Coronary artery (tissue), 2 donors: ENCODE data around the gene PARP16.

Experiments used
- DNase-seq: peaks from one replicate; pipeline ENCODE4 v3.0.0-alpha.2; 2017; ENCODE audit warnings: low spot score
- H3K27ac ChIP-seq, 2 donors: fragments of 200-600 bp; sonication (generic); one replicate each; pipeline ENCODE4 v1.5.1; 2016 to 2019
- H3K4me3 ChIP-seq: fragments of 200-600 bp; sonication (generic); 2 replicates; pipeline ENCODE4 v1.5.1; 2016; ENCODE audit warnings: mild to moderate bottlenecking, moderate library complexity
- TF ChIP-seq, protein P1 (sequence below): fragments of 200-600 bp; sonication (generic); IDR thresholded peaks from one replicate; pipeline ENCODE4 v1.5.1; 2019; ENCODE audit warnings: antibody characterized with exemption

PARP16 gene

DNA sequence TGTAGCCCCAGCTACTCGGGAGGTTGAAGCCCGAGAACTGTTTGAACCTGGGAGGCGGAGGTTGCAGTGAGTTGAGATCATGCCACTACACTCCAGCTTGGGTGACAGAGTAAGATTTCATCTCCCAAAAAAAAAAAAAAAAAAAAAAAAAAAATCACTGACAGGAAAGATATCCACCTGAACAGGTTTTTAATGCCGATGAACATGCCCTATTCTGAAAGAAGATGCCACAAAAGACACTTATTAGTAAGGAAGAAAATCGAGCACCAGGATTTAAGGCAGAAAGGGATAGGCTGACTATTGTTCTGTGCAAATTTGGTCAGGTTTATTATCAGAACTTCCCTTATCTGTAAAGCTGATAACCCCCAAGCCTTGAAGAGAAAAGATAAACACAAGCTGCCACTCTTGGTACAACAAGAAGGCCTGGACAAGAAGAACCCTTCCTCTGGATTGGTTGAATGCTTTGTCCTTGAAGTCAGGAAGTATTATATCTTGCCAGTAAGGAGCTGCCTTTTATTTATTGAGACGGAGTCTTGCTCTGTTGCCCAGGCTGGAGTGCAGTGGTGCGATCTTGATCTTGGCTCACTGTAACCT lies 2.7 kb upstream of the PARP16 start:
- DNase-seq = no peak
- Histone ChIP-seq H3K27ac (no peak overlapping the region), H3K4me3 (no peak overlapping the region)
- TF ChIP-seq, protein P1, sequence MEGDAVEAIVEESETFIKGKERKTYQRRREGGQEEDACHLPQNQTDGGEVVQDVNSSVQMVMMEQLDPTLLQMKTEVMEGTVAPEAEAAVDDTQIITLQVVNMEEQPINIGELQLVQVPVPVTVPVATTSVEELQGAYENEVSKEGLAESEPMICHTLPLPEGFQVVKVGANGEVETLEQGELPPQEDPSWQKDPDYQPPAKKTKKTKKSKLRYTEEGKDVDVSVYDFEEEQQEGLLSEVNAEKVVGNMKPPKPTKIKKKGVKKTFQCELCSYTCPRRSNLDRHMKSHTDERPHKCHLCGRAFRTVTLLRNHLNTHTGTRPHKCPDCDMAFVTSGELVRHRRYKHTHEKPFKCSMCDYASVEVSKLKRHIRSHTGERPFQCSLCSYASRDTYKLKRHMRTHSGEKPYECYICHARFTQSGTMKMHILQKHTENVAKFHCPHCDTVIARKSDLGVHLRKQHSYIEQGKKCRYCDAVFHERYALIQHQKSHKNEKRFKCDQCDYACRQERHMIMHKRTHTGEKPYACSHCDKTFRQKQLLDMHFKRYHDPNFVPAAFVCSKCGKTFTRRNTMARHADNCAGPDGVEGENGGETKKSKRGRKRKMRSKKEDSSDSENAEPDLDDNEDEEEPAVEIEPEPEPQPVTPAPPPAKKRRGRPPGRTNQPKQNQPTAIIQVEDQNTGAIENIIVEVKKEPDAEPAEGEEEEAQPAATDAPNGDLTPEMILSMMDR = no peak

DNA sequence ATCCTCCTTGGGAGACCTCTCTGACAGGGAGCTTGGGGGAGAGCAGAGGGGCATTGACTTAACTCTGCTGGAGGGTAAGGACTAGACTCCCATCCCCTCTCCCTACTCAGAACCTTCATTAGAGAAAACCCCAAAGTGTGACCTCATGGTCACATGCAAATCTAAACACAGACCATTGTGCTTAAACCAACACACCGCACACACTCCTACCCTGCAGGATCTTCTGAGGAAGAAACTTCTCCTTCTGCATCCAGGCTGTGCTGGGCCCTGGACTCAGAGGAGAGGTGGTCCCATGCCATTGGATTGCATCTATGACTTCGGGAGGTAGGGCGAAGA lies 805 bp upstream of the PARP16 start:
- H3K4me3 ChIP-seq = peak overlapping the region; percentile 94
- TF ChIP-seq, protein P1 = no peak
- no peak for DNase-seq
- H3K27ac ChIP-seq = peak overlapping the region; percentile 76 to 95

DNA sequence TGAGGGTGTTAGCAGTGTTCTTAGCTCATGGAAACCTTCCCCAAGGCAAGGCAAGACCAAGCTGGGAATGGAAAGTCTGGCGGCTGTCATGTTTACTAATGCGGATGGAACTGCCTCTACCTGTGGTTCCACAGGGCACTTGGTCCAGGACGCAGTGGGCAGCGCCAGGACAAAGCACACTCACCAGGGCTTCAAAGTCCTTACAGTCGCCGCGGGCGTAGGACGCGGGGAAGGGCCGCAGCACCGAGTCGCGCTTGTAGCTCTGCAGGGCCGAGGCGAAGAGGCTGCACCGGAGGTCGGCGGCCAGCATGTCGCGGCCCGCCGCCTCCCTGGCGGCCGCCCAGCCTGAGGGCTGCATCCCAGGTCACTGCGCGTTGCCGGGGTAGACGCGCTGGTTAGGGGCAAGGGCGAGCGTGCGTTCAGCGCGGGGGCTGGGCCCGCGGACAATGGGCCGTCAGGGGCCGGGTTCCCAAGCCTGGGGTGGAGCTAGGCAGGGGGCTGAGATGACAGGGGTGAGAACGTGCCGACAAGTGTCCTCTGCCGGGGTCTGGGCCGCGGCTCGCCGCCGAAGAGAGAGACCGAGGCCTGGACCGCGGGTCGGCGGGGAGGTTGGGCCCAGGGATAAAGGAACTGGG lies 497 bp downstream of the PARP16 start:
- peak overlapping the region; percentile 76 to 95 for H3K27ac ChIP-seq
- DNase-seq = peak; percentile 79
- H3K4me3 ChIP-seq = peak overlapping the region; percentile 94
- TF ChIP-seq, protein P1 = peak; percentile 15

DNA sequence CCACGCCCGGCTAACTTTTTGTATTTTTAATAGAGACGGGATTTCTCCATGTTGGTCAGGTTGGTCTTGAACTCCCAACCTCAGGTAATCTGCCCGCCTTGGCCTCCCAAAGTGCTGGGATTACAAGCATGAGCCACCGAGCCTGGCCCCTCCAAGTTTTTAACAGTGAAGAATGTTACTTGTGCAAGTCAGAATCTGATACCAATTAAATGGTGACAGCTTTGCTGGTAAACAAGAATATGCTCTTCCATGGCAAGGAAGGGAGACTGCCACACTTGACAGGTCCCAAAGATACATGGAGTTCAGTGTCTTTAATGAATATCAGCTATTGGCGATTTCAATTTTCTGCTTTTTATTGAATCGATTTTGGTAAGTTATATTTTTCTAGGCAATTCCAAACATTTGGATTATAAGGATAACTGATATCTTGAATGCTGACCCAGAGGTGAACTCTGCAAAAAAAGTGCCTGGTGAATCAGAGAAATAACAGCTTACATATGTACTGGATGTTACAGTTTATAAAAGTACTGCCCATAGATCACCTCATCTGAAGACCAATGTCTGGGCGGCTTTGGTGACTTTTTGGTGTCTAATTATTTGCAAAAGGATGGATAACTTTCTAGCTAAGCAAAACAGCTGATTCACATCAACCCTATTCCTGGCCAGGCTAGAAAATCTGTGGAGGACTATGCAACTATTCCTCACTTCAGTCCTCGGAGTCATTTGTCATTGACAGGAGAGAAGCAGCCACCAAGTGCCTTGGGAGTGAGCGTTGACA lies 1.2 kb downstream of the PARP16 start:
- Histone ChIP-seq H3K27ac (peak overlapping the region in 1 of 2 donors; percentile 95), H3K4me3 (peak overlapping the region; percentile 94)
- DNase-seq = no peak
- TF ChIP-seq, protein P1 = no peak

DNA sequence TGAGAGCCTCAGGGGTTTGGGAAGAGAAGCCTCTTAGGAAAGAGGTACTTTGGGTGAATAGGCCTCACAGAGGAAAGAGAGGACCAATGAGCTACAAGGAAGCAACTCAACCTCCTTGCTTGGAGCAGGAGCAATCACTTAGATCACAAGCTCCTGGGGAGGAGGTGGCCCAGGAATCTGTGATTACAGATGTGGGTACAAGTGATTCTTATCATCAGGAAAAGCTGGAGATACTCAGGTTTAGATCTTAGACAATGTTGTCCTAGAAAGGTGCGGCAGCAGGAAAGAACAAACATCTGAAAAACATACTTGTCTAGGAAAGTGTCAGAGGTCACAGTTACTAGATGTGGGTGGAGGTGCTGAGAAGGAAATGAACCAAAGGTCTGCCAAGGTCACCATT lies 8.2 kb downstream of the PARP16 start:
- Histone ChIP-seq H3K4me3 (no peak overlapping the region), H3K27ac (no peak overlapping the region)
- TF ChIP-seq, protein P1 = no peak
- no peak for DNase-seq

DNA sequence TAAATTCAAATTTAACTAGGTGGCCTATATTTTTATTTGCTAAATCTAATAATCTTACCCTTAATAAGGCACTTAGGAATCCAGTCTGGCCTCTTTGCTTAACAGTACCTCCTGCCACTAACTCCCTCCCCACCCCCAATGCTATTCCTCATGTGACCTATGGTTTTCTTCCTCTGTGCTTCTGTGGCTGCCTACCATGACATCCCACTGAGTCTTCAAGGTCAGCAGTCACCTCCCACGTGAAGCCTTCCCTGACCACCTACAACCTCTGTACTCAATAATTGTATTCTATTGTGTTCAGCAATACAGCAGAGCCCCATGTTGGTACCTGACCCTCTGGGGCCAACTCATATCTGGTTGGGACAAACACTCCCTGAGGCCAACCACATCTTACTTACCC lies 9.7 kb downstream of the PARP16 start:
- TF ChIP-seq, protein P1 = no peak
- DNase-seq = no peak
- no peak overlapping the region for H3K4me3 ChIP-seq
- no peak overlapping the region for H3K27ac ChIP-seq
